Measurements from ENCODE around the gene HSPG2. TPM values are rescaled to one million over a fixed set of nuclear protein-coding genes. Genes with fewer than 3 reads are reported as not detected.

The HSPG2 gene
- total and polyA plus RNA-seq, 2 of the 13 experiments (the other 11 are each of a cell fraction or from before 2014, with no cell fraction given): 9.1 to 13.1 TPM

DNA sequence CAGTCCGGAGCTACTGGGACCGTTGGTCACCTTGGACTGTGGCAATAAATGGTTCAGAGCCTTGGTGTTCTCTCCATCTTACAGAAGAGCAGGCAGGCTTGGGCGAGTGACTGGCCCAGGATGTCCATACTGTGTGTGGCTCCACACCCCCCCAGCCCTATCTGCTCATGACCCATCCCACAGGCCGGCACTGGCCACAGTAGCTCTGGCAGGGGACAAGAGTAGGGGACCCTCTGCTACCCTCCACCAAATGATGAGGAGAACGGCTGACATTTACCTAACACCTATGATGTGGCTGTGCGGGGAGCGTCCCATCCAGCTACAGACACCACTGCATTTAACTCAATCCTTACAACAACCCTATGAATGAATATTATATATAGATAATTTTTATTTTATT, 111.7 kb downstream of the HSPG2 start:
- no peak overlapping the region for H3K4me2 ChIP-seq (ENCODE audit: low read depth, low read length)
- no peak overlapping the region for H3K4me3 ChIP-seq (replicated peaks in 1 of 3; ENCODE audit: insufficient read depth in 1 of 3, low read depth in 2 of 3, low read length in 3 of 3)
- CTCF ChIA-PET (ENCODE audit: low intra/inter-chr PET ratio, low total read pairs): no interaction called here
- peaks cover 13 to 23% of the 10 kb centered on the region in 2 experiments; a peak in 4 of 5 replicates for H3K36me3 ChIP-seq (replicated peaks in 1 of 2; ENCODE audit: control insufficient read depth in 1 of 2, insufficient read depth in 2 of 2, low read length in 2 of 2)
- no peaks in the 10 kb centered on the region for H3K27me3 ChIP-seq (ENCODE audit: control insufficient read depth in 1 of 2, insufficient read depth in 2 of 2, low read length in 2 of 2)
- no TSS peak for BruUV-seq (replicated peaks)
- H3K4me1 ChIP-seq (ENCODE audit: insufficient read depth, low read length): no peaks in the 10 kb centered on the region
- DNase-seq (ENCODE audit: low spot score): no peak
- no peak overlapping the region for H3K27ac ChIP-seq (ENCODE audit: extremely low read length, insufficient read depth, low read length)
- H3K79me2 ChIP-seq (ENCODE audit: insufficient read depth, low read length): no peaks in the 10 kb centered on the region
- H3K9ac ChIP-seq (ENCODE audit: insufficient read depth, low read depth, low read length): no peak overlapping the region
- H4K20me1 ChIP-seq (ENCODE audit: insufficient read depth, low read length): no peaks in the 10 kb centered on the region
- TF ChIP-seq ZNF441 (CRISPR knock-in tag; IDR thresholded peaks at IDR 0.05; ENCODE audit: borderline replicate concordance) (no peak), SRSF4 (IDR thresholded peaks at IDR 0.05; ENCODE audit: low read depth, low read length, poor library complexity, severe bottlenecking) (no peak), ZNF282 (IDR thresholded peaks at IDR 0.05; ENCODE audit: partially characterized antibody) (no peak), HHEX (CRISPR knock-in tag; IDR thresholded peaks at IDR 0.05) (no peak), GPN1 (CRISPR knock-in tag; IDR thresholded peaks at IDR 0.05; ENCODE audit: borderline replicate concordance) (no peak), BHLHE40 (IDR thresholded peaks at IDR 0.05; ENCODE audit: low read length) (no peak), CENPT (CRISPR knock-in tag; IDR thresholded peaks at IDR 0.05; ENCODE audit: low read depth) (no peak), ZNF543 (CRISPR knock-in tag; IDR thresholded peaks at IDR 0.05) (no peak), ZNF563 (CRISPR knock-in tag; IDR thresholded peaks at IDR 0.05) (no peak), ZNF3 (CRISPR knock-in tag; IDR thresholded peaks at IDR 0.05) (no peak), RORA (CRISPR knock-in tag; IDR thresholded peaks at IDR 0.05) (no peak), TMF1 (CRISPR knock-in tag; IDR thresholded peaks at IDR 0.05; ENCODE audit: low read depth) (no peak), ZNF281 (CRISPR knock-in tag; IDR thresholded peaks at IDR 0.05; ENCODE audit: borderline replicate concordance) (no peak), FOXM1 (CRISPR knock-in tag; IDR thresholded peaks at IDR 0.05) (no peak), SIX1 (CRISPR knock-in tag; IDR thresholded peaks at IDR 0.05; ENCODE audit: borderline replicate concordance) (no peak), RNF2 (conservative IDR thresholded peaks at IDR 0.05; ENCODE audit: low read depth) (no peak), ZNF569 (CRISPR knock-in tag; IDR thresholded peaks at IDR 0.05; ENCODE audit: borderline replicate concordance) (no peak)
- TF ChIP-seq, protein P1, sequence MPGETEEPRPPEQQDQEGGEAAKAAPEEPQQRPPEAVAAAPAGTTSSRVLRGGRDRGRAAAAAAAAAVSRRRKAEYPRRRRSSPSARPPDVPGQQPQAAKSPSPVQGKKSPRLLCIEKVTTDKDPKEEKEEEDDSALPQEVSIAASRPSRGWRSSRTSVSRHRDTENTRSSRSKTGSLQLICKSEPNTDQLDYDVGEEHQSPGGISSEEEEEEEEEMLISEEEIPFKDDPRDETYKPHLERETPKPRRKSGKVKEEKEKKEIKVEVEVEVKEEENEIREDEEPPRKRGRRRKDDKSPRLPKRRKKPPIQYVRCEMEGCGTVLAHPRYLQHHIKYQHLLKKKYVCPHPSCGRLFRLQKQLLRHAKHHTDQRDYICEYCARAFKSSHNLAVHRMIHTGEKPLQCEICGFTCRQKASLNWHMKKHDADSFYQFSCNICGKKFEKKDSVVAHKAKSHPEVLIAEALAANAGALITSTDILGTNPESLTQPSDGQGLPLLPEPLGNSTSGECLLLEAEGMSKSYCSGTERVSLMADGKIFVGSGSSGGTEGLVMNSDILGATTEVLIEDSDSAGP (CRISPR knock-in tag; IDR thresholded peaks at IDR 0.05; ENCODE audit: borderline replicate concordance): no peak
- no peak for ATAC-seq
- intact Hi-C loops (cut with micrococcal nuclease; ENCODE audit: unreplicated experiment): no loop called here
- in situ Hi-C loops (cut with HindIII; ENCODE audit: extremely low pct_ligation_motif_present, low pct_unique_long_range_greater_than_20kb): no loop called here
- WGBS (ENCODE audit: low lambda C conversion rate): 100% methylated on average over 5 of the region's 7 CpGs
- POLR2A ChIA-PET: no interaction called here
- no peak for FAIRE-seq
- no peaks in the 10 kb centered on the region for H3K9me3 ChIP-seq (ENCODE audit: low read length)
- no peak overlapping the region for H2AFZ ChIP-seq (ENCODE audit: low read length)
